Fibroblast of lung (primary cell): ENCODE measurements around the gene EPS8L2. TPM values are rescaled to one million over a fixed set of nuclear protein-coding genes. Genes with fewer than 3 reads are reported as not detected.

Source experiments
- DNase-seq, 2 donors: peaks; one replicate each; pipeline versions ENCODE4 v3.0.0 to v3.0.0-alpha.2; 2010; ENCODE audit warnings: low read depth in 2 of 2
- H2AFZ ChIP-seq: 2 replicates; pipeline ENCODE4 v1.5.1; 2012; ENCODE audit warnings: low read length, control low read depth, inconsistent platforms
- H3K27ac ChIP-seq: 2 replicates; pipeline ENCODE4 v1.5.1; 2011; ENCODE audit warnings: low read length, control low read depth; ENCODE audit not compliant: insufficient read depth
- H3K27me3 ChIP-seq: 2 replicates; pipeline ENCODE4 v1.5.1; 2011; ENCODE audit warnings: mild to moderate bottlenecking, low read length; ENCODE audit not compliant: control insufficient read depth, insufficient read depth
- H3K36me3 ChIP-seq: 2 replicates; pipeline ENCODE4 v1.5.1; 2011; ENCODE audit warnings: low read length; ENCODE audit not compliant: control insufficient read depth, insufficient read depth
- H3K4me1 ChIP-seq: 2 replicates; pipeline ENCODE4 v1.5.1; 2011; ENCODE audit warnings: low read length; ENCODE audit not compliant: control insufficient read depth, insufficient read depth; ENCODE audit errors: extremely low read depth
- H3K4me2 ChIP-seq: 2 replicates; pipeline ENCODE4 v1.5.1; 2011; ENCODE audit warnings: low read length, control low read depth; ENCODE audit not compliant: insufficient read depth; ENCODE audit errors: extremely low read depth
- H3K4me3 ChIP-seq, 4 experiments: fragments of 200-600 bp in 1 of 4; sonication (generic) in 1 of 4; replicated peaks in 1 of 4; 2 replicates each; pipeline ENCODE4 v1.5.1; 2011 to 2016; ENCODE audit warnings: low read length in 4 of 4, low read depth in 3 of 4, mild to moderate bottlenecking in 3 of 4, control low read depth in 2 of 4, inconsistent platforms in 1 of 4, mixed read lengths in 1 of 4; ENCODE audit not compliant: insufficient read depth in 1 of 4; ENCODE audit errors: control extremely low read depth in 1 of 4
- H3K79me2 ChIP-seq: 2 replicates; pipeline ENCODE4 v1.5.1; 2012; ENCODE audit warnings: mild to moderate bottlenecking, low read length, inconsistent platforms; ENCODE audit not compliant: control insufficient read depth, insufficient read depth
- H3K9ac ChIP-seq: 2 replicates; pipeline ENCODE4 v1.5.1; 2011; ENCODE audit warnings: mild to moderate bottlenecking, low read length, control low read depth; ENCODE audit not compliant: insufficient read depth
- H3K9me3 ChIP-seq: 2 replicates; pipeline ENCODE4 v1.5.1; 2012; ENCODE audit warnings: low read depth, low read length; ENCODE audit not compliant: control insufficient read depth, insufficient read depth
- H4K20me1 ChIP-seq: 2 replicates; pipeline ENCODE4 v1.5.1; 2011; ENCODE audit warnings: low read length; ENCODE audit not compliant: control insufficient read depth, insufficient read depth; ENCODE audit errors: extremely low read depth
- EZH2 ChIP-seq: IDR thresholded peaks from 2 replicates; pipeline ENCODE4 v1.5.1; 2012; ENCODE audit warnings: low read length, control low read depth, mild to moderate bottlenecking; ENCODE audit errors: missing control alignments
- polyA plus RNA-seq, 2 donors: library from polyadenylated mRNA; depleted of rRNA in 1 of 2; stranded (reverse) in 1 of 2; unstranded in 1 of 2; fragments of >200 nt; gene quantifications; 2 replicates each; pipeline ENCODE4 v1.2.1, GENCODE V29; 2011 to 2012; ENCODE audit warnings: missing spikeins in 1 of 2
- total RNA-seq: library from RNA; depleted of rRNA; stranded (reverse); fragments of >200 nt; gene quantifications from 2 replicates; pipeline ENCODE4 v1.2.1, GENCODE V29; 2014
- TF ChIP-seq, protein P1 (sequence below), 2 donors: IDR thresholded peaks in 1 of 2; conservative IDR thresholded peaks in 1 of 2; 1 replicate in 1 of 2; 2 replicates in 1 of 2; pipeline ENCODE4 v1.5.1; 2011 to 2012; ENCODE audit warnings: low read length in 2 of 2, control low read depth in 1 of 2, inconsistent platforms in 1 of 2, low read depth in 1 of 2, mild to moderate bottlenecking in 1 of 2

Gene EPS8L2
- total and polyA plus RNA-seq, 2 donors (not counting 1 experiment from before 2014, with no cell fraction given): 18.4 to 54.2 TPM

DNA sequence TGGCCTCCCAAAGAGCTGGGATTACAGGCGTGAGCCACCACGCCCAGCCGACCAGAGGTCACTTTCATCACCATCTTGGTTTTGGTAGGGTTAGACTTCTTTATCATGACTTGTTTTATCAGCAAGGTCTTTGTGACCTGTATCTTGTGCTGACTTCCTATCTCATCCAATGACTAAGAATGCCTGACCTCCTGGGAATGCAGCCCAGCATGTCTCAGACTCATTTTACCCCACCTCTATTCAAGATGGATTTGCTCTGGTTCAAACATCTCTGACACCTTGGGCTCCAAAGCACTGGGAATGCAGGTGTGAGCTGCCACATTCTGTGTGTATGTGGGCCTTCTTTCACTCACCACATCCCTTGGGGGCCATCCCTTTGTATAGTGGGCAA lies 36.1 kb downstream of the EPS8L2 start:
- H3K27me3 ChIP-seq: no peaks in the 10 kb centered on the region
- H3K79me2 ChIP-seq: no peaks in the 10 kb centered on the region
- no peaks in the 10 kb centered on the region for H3K36me3 ChIP-seq
- no peak overlapping the region for H3K27ac ChIP-seq
- H3K4me2 ChIP-seq: no peak overlapping the region
- no peaks in the 10 kb centered on the region for H4K20me1 ChIP-seq
- H3K4me3 ChIP-seq: no peak overlapping the region
- H3K9ac ChIP-seq: no peak overlapping the region
- H3K4me1 ChIP-seq: no peaks in the 10 kb centered on the region
- no peak for DNase-seq
- no peaks in the 10 kb centered on the region for H3K9me3 ChIP-seq
- TF ChIP-seq, protein P1, sequence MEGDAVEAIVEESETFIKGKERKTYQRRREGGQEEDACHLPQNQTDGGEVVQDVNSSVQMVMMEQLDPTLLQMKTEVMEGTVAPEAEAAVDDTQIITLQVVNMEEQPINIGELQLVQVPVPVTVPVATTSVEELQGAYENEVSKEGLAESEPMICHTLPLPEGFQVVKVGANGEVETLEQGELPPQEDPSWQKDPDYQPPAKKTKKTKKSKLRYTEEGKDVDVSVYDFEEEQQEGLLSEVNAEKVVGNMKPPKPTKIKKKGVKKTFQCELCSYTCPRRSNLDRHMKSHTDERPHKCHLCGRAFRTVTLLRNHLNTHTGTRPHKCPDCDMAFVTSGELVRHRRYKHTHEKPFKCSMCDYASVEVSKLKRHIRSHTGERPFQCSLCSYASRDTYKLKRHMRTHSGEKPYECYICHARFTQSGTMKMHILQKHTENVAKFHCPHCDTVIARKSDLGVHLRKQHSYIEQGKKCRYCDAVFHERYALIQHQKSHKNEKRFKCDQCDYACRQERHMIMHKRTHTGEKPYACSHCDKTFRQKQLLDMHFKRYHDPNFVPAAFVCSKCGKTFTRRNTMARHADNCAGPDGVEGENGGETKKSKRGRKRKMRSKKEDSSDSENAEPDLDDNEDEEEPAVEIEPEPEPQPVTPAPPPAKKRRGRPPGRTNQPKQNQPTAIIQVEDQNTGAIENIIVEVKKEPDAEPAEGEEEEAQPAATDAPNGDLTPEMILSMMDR (conservative IDR thresholded peaks at IDR 0.05 in 1 of 2, IDR thresholded peaks at IDR 0.05 in 1 of 2; ENCODE audit: low read depth in 1 of 2, low read length in 2 of 2): no peak
- no peak for TF ChIP-seq EZH2
- no peak overlapping the region for H2AFZ ChIP-seq

DNA sequence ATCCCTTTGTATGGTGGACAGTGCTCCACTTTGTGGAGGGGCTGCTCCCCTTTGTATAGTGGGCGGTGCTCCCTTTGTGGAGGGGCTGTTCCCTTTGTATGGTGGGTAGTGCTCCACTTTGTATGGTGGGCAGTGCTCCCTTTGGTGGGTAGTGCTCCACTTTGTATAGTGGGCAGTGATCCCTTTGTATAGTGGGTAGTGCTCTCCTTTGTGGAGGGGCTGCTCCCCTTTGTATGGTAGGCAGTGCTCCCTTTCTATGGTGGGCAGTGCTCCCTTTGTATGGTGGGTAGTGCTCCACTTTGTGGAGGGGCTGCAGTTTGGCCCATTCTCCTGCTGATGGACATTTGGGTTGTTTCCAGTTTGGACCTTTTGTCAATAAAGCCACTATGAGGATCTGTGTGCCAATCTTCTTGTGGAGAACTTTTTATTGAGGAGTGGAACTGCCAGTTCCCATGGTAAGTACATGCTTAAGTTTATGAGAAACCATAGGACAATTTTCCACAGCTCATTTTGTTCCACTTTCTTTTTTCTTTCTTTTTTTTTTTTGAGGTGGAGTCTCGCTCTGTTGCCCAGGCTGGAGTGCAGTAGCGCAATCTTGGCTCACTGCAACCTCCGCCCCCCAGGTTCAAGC lies 36.7 kb downstream of the EPS8L2 start:
- no peak overlapping the region for H3K4me3 ChIP-seq
- no peak for DNase-seq
- H3K4me2 ChIP-seq: no peak overlapping the region
- H3K36me3 ChIP-seq: no peaks in the 10 kb centered on the region
- TF ChIP-seq, protein P1 (conservative IDR thresholded peaks at IDR 0.05 in 1 of 2, IDR thresholded peaks at IDR 0.05 in 1 of 2; ENCODE audit: low read depth in 1 of 2, low read length in 2 of 2): no peak
- TF ChIP-seq EZH2: no peak
- H3K27ac ChIP-seq: no peak overlapping the region
- no peak overlapping the region for H2AFZ ChIP-seq
- H3K27me3 ChIP-seq: no peaks in the 10 kb centered on the region
- H4K20me1 ChIP-seq: no peaks in the 10 kb centered on the region
- no peak overlapping the region for H3K9ac ChIP-seq
- H3K9me3 ChIP-seq: no peaks in the 10 kb centered on the region
- no peaks in the 10 kb centered on the region for H3K4me1 ChIP-seq
- H3K79me2 ChIP-seq: peaks cover 3% of the 10 kb centered on the region

DNA sequence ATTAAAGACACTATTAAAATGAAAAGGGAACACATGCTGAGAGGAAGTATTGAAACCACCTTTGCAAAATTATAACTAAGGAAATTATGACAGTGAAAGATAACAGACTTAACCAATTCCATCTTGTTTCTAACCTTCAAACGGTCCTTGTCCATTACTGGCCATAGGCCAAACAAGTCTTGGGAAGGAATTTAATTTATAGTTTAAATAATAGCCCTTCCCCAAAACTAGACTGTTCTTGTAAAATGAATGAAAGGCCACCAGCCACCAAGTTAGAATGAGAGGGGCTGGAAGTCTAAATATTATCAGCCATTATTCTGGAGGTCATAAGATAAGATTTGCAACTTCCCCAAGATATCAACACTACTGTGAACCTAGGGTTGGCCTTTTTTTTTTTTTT lies 39.4 kb downstream of the EPS8L2 start:
- H3K4me1 ChIP-seq: no peaks in the 10 kb centered on the region
- H3K27me3 ChIP-seq: no peaks in the 10 kb centered on the region
- H3K9ac ChIP-seq: no peak overlapping the region
- H3K9me3 ChIP-seq: no peaks in the 10 kb centered on the region
- H3K36me3 ChIP-seq: no peaks in the 10 kb centered on the region
- no peak overlapping the region for H3K4me2 ChIP-seq
- no peak overlapping the region for H2AFZ ChIP-seq
- DNase-seq: no peak
- peaks cover 29% of the 10 kb centered on the region for H3K79me2 ChIP-seq
- no peaks in the 10 kb centered on the region for H4K20me1 ChIP-seq
- no peak overlapping the region for H3K27ac ChIP-seq
- no peak overlapping the region for H3K4me3 ChIP-seq
- TF ChIP-seq, protein P1 (conservative IDR thresholded peaks at IDR 0.05 in 1 of 2, IDR thresholded peaks at IDR 0.05 in 1 of 2; ENCODE audit: low read depth in 1 of 2, low read length in 2 of 2): no peak
- no peak for TF ChIP-seq EZH2
